Liver (tissue), 9 donors: ENCODE results near the gene CSRP1. TPM values are rescaled to one million over a fixed set of nuclear protein-coding genes. Genes with fewer than 3 reads are reported as not detected.

Experiments
- DNase-seq: peaks from one replicate; pipeline ENCODE4 v3.0.0-alpha.2; 2017; ENCODE audit warnings: low spot score
- H3K27ac ChIP-seq, 2 donors: one replicate each; pipeline ENCODE4 v1.7.0; 2013; ENCODE audit warnings: inconsistent platforms in 2 of 2, low read length in 2 of 2, control low read depth in 1 of 2, low read depth in 1 of 2, mild to moderate bottlenecking in 1 of 2
- H3K27me3 ChIP-seq, 4 donors: one replicate each; pipeline versions ENCODE4 v1.6.1 to v1.7.0; 2013; ENCODE audit warnings: low read length in 3 of 4, inconsistent platforms in 1 of 4, mild to moderate bottlenecking in 1 of 4, moderate library complexity in 1 of 4; ENCODE audit not compliant: control insufficient read depth in 4 of 4, insufficient read depth in 4 of 4
- H3K36me3 ChIP-seq, 4 donors: one replicate each; pipeline versions ENCODE4 v1.6.1 to v1.7.0; 2013; ENCODE audit warnings: low read length in 3 of 4, mild to moderate bottlenecking in 3 of 4, low read depth in 1 of 4, moderate library complexity in 1 of 4; ENCODE audit not compliant: control insufficient read depth in 4 of 4, insufficient read depth in 3 of 4
- H3K4me1 ChIP-seq, 4 donors: one replicate each; pipeline versions ENCODE4 v1.6.1 to v1.7.0; 2013; ENCODE audit warnings: low read length in 3 of 4, mild to moderate bottlenecking in 3 of 4, moderate library complexity in 1 of 4; ENCODE audit not compliant: control insufficient read depth in 4 of 4, insufficient read depth in 4 of 4
- H3K4me3 ChIP-seq, 3 donors: one replicate each; pipeline versions ENCODE4 v1.6.1 to v1.7.0; 2013; ENCODE audit warnings: low read length in 3 of 3, control low read depth in 1 of 3, low read depth in 1 of 3, mild to moderate bottlenecking in 1 of 3
- H3K9ac ChIP-seq, 2 donors: one replicate each; pipeline ENCODE4 v1.7.0; 2013; ENCODE audit warnings: low read length in 2 of 2, mild to moderate bottlenecking in 2 of 2, moderate library complexity in 2 of 2, control low read depth in 1 of 2, low read depth in 1 of 2
- H3K9me3 ChIP-seq, 4 donors: one replicate each; pipeline versions ENCODE4 v1.6.1 to v1.7.0; 2013; ENCODE audit warnings: low read length in 3 of 4; ENCODE audit not compliant: control insufficient read depth in 4 of 4
- EGR1 ChIP-seq, 2 donors: IDR thresholded peaks; 2 replicates each; pipeline ENCODE4 v1.6.1; 2016 to 2018; ENCODE audit warnings: antibody characterized with exemption in 2 of 2, low read depth in 2 of 2
- FOXA1 ChIP-seq: IDR thresholded peaks from 2 replicates; pipeline ENCODE4 v1.6.1; 2016; ENCODE audit warnings: antibody characterized with exemption
- GABPA ChIP-seq, 2 donors: IDR thresholded peaks in 1 of 2; conservative IDR thresholded peaks in 1 of 2; 2 replicates each; pipeline ENCODE4 v1.6.1; 2016; ENCODE audit warnings: antibody characterized with exemption in 2 of 2, mild to moderate bottlenecking in 1 of 2, moderate library complexity in 1 of 2
- HNF4A ChIP-seq, 2 donors: conservative IDR thresholded peaks; 2 replicates each; pipeline ENCODE4 v1.6.1; 2016; ENCODE audit warnings: antibody characterized with exemption in 2 of 2, mild to moderate bottlenecking in 2 of 2
- HNF4G ChIP-seq: IDR thresholded peaks from 2 replicates; pipeline ENCODE4 v1.6.1; 2016; ENCODE audit warnings: antibody characterized with exemption
- JUND ChIP-seq, 2 donors: IDR thresholded peaks; 2 replicates each; pipeline ENCODE4 v1.6.1; 2016; ENCODE audit warnings: antibody characterized with exemption in 2 of 2
- NR2F2 ChIP-seq: IDR thresholded peaks from 2 replicates; pipeline ENCODE4 v1.6.1; 2016; ENCODE audit warnings: antibody characterized with exemption
- RAD21 ChIP-seq, 2 donors: IDR thresholded peaks; 2 replicates each; pipeline ENCODE4 v1.6.1; 2016; ENCODE audit warnings: antibody characterized with exemption in 2 of 2, mild to moderate bottlenecking in 2 of 2
- RXRA ChIP-seq, 2 donors: IDR thresholded peaks; 2 replicates each; pipeline ENCODE4 v1.6.1; 2017 to 2018; ENCODE audit warnings: antibody characterized with exemption in 2 of 2, mild to moderate bottlenecking in 1 of 2
- SP1 ChIP-seq: IDR thresholded peaks from 2 replicates; pipeline ENCODE4 v1.6.1; 2018; ENCODE audit warnings: antibody characterized with exemption, mild to moderate bottlenecking
- TAF1 ChIP-seq: conservative IDR thresholded peaks from 2 replicates; pipeline ENCODE4 v1.6.1; 2016; ENCODE audit warnings: antibody characterized with exemption, mild to moderate bottlenecking
- YY1 ChIP-seq: IDR thresholded peaks from 2 replicates; pipeline ENCODE4 v1.6.1; 2016; ENCODE audit warnings: antibody characterized with exemption, mild to moderate bottlenecking
- WGBS: extraction: QIAGEN DNeasy Blood & Tissue Kit; methylation state at CpG from one replicate; pipeline ENCODE4 v1.1.7; 2013; 5-methylcytosine and 5-hydroxymethylcytosine counted together
- polyA plus RNA-seq, 2 donors: library from polyadenylated mRNA; stranded (reverse) in 1 of 2; unstranded in 1 of 2; fragments of 200-250 nt in 1 of 2; fragments of >200 nt in 1 of 2; fragmentation: Nextera tagmentation in 1 of 2; extraction: Ambion mirVana in 1 of 2; gene quantifications; one replicate each; pipeline versions ENCODE4 v1.2.1 to v1.2.3, GENCODE V29; 2013 to 2015
- total RNA-seq, 2 donors: library from RNA; depleted of rRNA; stranded (reverse); fragments of >200 nt; gene quantifications; one replicate each; pipeline ENCODE4 v1.2.3, GENCODE V29; 2014
- TF ChIP-seq, protein P1 (sequence below): fragments of 150-350 bp; IDR thresholded peaks from 2 replicates; pipeline ENCODE4 v1.5.1; 2017; ENCODE audit warnings: improper control_type of control experiment, low read depth, low read length; ENCODE audit not compliant: missing input control
- TF ChIP-seq, protein P2 (sequence below): IDR thresholded peaks from 2 replicates; pipeline ENCODE4 v1.6.1; 2016; ENCODE audit warnings: antibody characterized with exemption
- TF ChIP-seq, protein P3 (sequence below): IDR thresholded peaks from 2 replicates; pipeline ENCODE4 v1.6.1; 2016; ENCODE audit warnings: antibody characterized with exemption
- TF ChIP-seq, protein P4 (sequence below): IDR thresholded peaks from 2 replicates; pipeline ENCODE4 v1.6.1; 2016; ENCODE audit warnings: antibody characterized with exemption
- donor health status: healthy.
- donor health status: healthy.
- donor health status: healthy.
- donor health status: healthy.
- donor health status: healthy.

CSRP1 gene
- total and polyA plus RNA-seq, 4 donors, result 42.7 to 96.9 (median 68.3) TPM

DNA sequence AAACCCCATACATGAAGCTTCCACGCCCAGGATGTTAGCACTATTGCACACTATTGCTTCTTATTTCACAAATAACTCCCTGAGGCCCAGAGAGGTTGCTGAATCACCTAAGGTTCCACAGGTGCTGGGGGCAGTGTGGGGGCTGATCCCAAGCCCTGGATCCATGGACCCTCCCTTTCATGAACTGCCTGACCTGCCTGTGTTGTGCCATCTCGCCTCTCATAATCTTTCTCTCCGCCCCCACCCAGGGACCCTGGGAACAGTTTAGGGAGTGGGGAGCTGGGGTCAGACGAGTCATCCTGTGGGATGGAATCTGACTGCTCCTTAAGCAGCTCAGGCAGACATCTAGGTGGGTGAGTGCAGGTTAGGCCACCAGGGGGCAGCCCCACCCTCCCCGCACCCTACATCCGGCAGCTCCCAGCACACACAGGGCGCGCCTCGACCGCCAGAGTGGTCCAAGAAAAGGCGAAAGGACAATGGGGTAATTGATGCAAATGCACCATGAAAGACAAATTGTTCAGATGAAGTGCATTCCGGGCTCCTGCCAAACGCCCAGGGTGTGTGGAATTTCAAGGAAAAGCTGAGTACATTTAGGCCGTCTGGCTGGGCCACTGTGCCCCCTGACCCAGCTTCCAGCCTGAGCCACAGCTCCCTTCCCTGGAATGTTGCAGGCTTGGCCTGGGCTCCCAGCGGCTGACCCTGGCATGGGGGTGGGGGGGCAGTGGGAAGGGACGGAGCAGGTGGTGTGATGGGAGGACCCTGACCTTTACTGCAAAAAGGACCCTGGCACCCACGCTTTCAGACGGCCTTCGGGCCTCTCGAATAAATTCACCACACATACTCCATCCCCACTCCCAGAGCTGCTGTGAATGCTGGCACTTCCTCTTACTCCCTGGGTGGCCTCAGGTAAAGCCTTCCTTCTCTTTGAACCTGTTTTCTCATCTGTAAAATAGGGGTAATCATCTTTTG is 58.7 kb downstream of the CSRP1 start:
- TF ChIP-seq RAD21 (IDR thresholded peaks at IDR 0.05) (peak; percentile 71 to 84), NR2F2 (peak; percentile 34)
- TF ChIP-seq, protein P1, sequence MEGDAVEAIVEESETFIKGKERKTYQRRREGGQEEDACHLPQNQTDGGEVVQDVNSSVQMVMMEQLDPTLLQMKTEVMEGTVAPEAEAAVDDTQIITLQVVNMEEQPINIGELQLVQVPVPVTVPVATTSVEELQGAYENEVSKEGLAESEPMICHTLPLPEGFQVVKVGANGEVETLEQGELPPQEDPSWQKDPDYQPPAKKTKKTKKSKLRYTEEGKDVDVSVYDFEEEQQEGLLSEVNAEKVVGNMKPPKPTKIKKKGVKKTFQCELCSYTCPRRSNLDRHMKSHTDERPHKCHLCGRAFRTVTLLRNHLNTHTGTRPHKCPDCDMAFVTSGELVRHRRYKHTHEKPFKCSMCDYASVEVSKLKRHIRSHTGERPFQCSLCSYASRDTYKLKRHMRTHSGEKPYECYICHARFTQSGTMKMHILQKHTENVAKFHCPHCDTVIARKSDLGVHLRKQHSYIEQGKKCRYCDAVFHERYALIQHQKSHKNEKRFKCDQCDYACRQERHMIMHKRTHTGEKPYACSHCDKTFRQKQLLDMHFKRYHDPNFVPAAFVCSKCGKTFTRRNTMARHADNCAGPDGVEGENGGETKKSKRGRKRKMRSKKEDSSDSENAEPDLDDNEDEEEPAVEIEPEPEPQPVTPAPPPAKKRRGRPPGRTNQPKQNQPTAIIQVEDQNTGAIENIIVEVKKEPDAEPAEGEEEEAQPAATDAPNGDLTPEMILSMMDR, result peak; percentile 68
- TF ChIP-seq, protein P2, sequence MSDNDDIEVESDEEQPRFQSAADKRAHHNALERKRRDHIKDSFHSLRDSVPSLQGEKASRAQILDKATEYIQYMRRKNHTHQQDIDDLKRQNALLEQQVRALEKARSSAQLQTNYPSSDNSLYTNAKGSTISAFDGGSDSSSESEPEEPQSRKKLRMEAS, result no peak
- Histone ChIP-seq H3K9ac (no peak overlapping the region), H3K27me3 (no peaks in the 10 kb centered on the region), H3K9me3 (no peaks in the 10 kb centered on the region), H3K27ac (no peak overlapping the region), H3K4me3 (no peak overlapping the region), H3K4me1 (no peaks in the 10 kb centered on the region), H3K36me3 (no peaks in the 10 kb centered on the region)
- peak; percentile 63 for DNase-seq
- WGBS, result 40% methylated on average over 20 of the region's 20 CpGs

GRCh38 chr1:201445310-201445709 is 61.6 kb downstream of the CSRP1 start:
- no peak for DNase-seq
- 90% methylated on average over 6 of the region's 6 CpGs for WGBS
- no peaks in the 10 kb centered on the region for H3K36me3 ChIP-seq
- no peak overlapping the region for H3K9ac ChIP-seq
- no peak overlapping the region for H3K27ac ChIP-seq
- H3K4me1 ChIP-seq, result no peaks in the 10 kb centered on the region
- TF ChIP-seq, protein P3, sequence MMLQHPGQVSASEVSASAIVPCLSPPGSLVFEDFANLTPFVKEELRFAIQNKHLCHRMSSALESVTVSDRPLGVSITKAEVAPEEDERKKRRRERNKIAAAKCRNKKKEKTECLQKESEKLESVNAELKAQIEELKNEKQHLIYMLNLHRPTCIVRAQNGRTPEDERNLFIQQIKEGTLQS, result no peak
- no peak for TF ChIP-seq RAD21 (IDR thresholded peaks at IDR 0.05)
- TF ChIP-seq, protein P4, sequence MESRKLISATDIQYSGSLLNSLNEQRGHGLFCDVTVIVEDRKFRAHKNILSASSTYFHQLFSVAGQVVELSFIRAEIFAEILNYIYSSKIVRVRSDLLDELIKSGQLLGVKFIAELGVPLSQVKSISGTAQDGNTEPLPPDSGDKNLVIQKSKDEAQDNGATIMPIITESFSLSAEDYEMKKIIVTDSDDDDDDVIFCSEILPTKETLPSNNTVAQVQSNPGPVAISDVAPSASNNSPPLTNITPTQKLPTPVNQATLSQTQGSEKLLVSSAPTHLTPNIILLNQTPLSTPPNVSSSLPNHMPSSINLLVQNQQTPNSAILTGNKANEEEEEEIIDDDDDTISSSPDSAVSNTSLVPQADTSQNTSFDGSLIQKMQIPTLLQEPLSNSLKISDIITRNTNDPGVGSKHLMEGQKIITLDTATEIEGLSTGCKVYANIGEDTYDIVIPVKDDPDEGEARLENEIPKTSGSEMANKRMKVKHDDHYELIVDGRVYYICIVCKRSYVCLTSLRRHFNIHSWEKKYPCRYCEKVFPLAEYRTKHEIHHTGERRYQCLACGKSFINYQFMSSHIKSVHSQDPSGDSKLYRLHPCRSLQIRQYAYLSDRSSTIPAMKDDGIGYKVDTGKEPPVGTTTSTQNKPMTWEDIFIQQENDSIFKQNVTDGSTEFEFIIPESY, result no peak
- H3K27me3 ChIP-seq, result no peaks in the 10 kb centered on the region
- H3K4me3 ChIP-seq, result no peak overlapping the region
- H3K9me3 ChIP-seq, result no peaks in the 10 kb centered on the region

DNA sequence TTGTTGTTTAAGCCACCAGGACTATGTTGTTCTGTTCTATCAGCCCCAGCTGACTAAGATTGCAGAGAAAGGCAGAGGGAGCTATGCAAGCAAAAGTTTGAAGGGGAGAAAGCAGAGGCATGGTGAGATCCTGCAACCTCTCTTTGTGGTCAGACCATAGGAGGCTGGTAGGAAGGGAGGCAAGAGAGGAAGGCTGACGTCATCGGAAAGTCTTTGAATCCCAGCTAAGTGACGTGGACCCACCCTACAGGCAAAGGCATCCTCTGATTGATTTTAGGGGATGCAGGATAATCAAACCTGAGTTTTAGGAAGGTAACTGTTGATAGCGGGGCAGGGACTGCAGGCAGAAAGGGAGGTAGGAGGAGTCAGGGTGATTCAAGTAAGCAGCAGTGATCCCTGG is 62.1 kb downstream of the CSRP1 start:
- no peak overlapping the region for H3K27ac ChIP-seq

More for the DNA sequence above, 62.1 kb downstream of the CSRP1 start:
- Histone ChIP-seq H3K4me1 (no peaks in the 10 kb centered on the region), H3K9me3 (no peaks in the 10 kb centered on the region), H3K4me3 (no peak overlapping the region), H3K9ac (no peak overlapping the region), H3K36me3 (no peaks in the 10 kb centered on the region), H3K27me3 (no peaks in the 10 kb centered on the region)
- TF ChIP-seq, protein P1, result no peak
- TF ChIP-seq RXRA (IDR thresholded peaks at IDR 0.05), result no peak
- no peak for TF ChIP-seq FOXA1
- no peak for TF ChIP-seq YY1
- TF ChIP-seq NR2F2, result no peak
- TF ChIP-seq, protein P2, result no peak
- TF ChIP-seq, protein P4, result no peak
- TF ChIP-seq HNF4G, result no peak
- TF ChIP-seq HNF4A (conservative IDR thresholded peaks at IDR 0.05), result no peak
- no peak for TF ChIP-seq RAD21 (IDR thresholded peaks at IDR 0.05)
- TF ChIP-seq, protein P3, result no peak
- no peak for TF ChIP-seq SP1
- no peak for TF ChIP-seq EGR1 (IDR thresholded peaks at IDR 0.05; ENCODE audit: low read depth in 2 of 2)
- TF ChIP-seq GABPA (IDR thresholded peaks at IDR 0.05 in 1 of 2, conservative IDR thresholded peaks at IDR 0.05 in 1 of 2), result no peak
- no peak for TF ChIP-seq JUND (IDR thresholded peaks at IDR 0.05)
- no peak for TF ChIP-seq TAF1
- no peak for DNase-seq
- 80% methylated on average over 4 of the region's 4 CpGs for WGBS
